Stimulated activated CD4-positive, alpha-beta T cell treated with anti-CD3 and anti-CD28 coated beads, Interleukin-4, amount 100 ng/mL, for 48 hours (primary cell): Measurements from ENCODE around the gene SLC25A18.
A peak's percentile ranks its signal among the peaks of the same experiment; 100 is the strongest.
"Not testable (repeated sequence)": the region's sequence is repeated elsewhere in the genome, so short reads cannot be mapped to it uniquely, and the experiment has no call there.

Experiments used
- DNase-seq, 2 donors: peaks; one replicate each; pipeline ENCODE4 v3.0.0-alpha.2; 2020; ENCODE audit warnings: low read depth in 2 of 2

SLC25A18 gene

DNA sequence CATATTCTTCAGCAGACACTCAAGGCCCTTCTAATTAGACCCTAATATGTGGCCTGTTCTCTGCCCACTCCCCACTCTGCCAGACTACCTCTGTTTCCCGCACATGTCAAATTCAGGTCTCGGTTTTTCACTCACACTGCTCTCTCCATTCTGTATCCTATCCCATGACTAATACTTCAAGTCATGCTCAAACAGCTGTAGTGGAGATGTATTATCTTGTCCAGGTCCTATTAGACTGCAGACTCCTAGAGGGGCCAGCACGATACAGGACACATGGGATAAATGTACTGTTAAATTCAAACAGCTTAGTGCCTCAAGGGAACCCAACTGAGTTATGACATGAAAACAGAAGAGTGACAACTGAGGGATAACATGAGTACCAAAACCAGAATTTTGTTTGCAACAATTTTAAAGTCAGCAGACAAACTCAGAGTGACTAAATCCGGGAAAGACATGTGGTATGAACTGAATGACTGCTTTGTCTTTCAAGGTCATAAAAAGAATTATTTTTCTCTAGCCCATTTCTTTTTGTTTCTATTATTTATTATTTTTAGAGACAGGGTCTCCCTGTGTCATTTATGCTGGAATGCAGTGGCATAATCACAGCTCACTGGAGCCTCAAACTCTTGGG is 44.7 kb downstream of the SLC25A18 start:
- DNase-seq: no peak

DNA sequence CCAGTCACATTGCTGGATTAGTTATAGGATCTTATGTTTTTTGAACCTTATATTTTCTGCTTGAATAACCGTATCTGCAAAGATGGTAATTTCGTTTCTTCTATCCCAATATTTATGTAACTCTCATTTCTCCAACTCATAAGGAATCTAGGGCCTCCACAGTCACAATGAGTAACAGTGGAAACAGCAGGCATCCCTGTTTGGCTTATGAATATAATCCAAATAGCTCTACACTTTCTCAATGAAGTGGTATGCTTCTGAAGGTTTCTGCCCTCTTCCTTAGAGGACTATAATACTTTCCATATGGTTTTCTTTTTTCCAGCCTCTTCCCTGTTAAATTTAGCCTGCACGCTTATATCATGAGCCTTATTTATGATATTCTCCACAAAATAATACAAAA is 48.8 kb downstream of the SLC25A18 start:
- no peak for DNase-seq

DNA sequence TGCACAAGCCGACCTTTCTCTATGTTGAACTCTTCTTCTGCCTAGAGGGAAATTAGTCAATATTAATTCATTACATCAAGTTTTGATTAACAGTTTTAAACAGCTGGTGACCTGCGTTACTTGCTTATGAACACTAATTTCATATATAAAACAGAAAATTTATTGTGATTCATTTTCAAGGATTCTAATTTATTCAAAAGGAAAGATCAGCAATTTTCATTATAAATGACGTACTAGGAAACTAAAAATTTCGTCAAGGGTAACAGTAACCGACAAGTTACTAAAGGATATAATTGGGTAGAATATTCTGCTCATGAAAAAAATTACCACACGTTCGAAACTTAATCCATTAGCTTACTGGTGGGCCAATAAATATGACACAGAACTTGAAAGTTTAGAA is 50.0 kb downstream of the SLC25A18 start:
- no peak for DNase-seq

DNA sequence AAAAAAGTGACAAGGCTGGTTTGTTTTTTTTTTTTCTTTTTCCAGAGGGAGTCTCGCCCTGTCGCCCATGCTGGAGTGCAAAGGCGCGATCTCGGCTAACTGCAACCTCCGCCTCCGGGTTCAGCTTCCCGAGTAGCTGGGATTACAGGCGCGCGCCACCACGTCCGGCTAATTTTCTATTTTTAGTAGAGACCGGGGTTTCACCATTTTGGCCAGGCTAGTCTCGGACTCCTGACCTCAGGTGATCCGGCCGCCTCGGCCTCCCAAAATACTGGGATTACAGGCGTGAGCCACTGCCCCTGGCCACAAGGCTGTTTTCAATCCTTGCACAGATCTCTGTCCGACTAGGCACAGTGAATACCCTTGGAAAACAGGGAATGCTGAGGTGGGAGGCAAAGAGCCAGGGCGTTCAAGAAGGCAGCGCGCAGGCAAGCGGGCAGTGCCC is 64.7 kb downstream of the SLC25A18 start:
- DNase-seq: no peak

DNA sequence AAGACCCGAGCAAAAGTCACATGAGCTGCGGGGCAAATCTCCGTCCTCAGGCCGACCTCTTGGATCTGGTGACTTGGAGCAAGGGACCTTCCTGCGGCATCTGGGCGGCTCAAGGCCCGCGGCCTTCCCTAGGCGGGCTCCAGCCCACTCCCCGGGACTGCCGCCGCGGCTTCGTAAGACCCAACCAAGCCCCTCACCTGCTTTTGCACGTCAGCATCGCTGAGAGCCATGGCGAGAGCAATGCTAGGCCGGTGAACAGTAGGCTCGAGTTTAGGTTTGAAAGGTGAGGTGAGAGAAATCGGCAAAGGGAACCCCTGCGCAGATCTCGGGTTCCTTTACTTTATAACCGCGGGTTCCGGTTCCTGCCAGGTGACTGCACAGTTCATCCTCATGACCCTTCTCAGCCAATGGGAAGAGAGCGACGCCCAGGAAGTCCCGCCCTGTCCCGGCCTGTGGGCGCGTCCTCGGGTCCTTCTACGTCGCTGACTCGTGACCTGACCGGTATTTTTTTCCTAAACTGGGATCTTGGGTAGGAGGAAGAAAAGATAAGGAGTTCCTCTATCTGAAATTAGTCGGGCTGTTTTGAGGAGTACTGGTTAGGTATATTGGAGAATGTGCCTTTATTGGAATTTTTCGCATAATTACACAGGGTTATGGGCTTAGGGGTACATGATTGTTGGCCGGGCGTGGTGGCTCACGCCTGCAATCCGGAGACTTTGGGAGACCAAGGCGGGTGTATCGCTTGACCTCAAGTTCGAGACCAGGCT is 65.3 kb downstream of the SLC25A18 start, which contains the start of gene ATP6V1E1:
TSS of gene ATP6V1E1 (minus strand) at position 344 of the 767 bp plus-strand sequence. CDS start at position 230, 114 bp downstream.
- peak; percentile 87 to 91 for DNase-seq

DNA sequence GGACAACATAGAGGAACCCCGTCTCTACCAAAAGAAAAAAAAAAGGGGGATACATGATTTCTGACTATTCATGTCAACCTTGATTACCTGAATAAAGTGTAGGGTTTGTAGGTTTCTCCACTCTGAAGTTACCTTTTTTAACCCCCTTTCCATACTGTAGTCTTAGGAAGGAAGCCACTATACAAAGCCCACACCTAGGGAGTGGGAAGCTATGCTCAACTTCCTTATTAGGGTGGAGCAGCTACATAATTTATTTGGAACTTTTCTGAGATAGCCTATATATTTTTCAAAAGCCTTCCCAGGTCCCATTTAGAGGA is 65.8 kb downstream of the SLC25A18 start:
- no peak for DNase-seq

DNA sequence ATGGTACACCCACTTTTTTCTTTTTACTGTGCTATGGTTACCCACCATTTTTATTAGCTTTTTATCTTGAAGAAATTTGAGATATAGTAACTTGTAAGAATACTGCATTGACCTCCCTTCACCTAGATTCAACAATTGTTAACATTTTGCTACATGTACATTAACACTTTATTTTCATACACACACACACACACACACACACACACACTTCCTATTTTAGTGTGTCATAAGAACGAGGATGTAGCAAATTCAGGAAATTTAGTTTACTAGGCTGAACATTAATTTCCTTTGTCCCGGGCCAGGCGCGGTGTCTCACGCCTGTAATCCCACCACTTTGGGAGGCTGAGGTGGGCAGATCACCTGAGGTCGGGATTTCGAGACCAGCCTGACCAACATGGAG is 66.3 kb downstream of the SLC25A18 start:
- no peak for DNase-seq

DNA sequence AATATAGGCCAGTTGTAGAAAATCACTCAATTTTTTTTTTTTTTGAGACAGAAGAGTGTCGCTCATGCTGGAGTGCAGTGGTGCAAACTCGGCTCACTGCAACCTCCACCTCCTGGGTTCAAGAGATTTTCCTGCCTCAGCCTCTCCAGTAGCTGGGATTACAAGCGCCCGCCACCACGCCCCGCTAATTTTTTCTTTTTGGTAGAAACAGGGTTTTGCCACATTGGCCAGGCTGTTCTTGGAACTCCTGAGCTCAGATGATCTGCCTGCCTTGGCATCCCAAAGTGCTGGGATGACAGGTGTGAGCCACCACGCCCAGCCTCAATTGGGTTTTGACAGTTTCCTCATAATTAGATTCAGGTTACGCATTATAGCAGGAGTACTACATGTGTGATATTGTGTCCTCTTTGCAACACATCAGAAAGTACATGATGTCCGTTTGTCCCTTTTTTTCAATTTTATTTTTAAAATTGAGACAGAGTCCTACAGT is 67.8 kb downstream of the SLC25A18 start:
- DNase-seq: no peak

DNA sequence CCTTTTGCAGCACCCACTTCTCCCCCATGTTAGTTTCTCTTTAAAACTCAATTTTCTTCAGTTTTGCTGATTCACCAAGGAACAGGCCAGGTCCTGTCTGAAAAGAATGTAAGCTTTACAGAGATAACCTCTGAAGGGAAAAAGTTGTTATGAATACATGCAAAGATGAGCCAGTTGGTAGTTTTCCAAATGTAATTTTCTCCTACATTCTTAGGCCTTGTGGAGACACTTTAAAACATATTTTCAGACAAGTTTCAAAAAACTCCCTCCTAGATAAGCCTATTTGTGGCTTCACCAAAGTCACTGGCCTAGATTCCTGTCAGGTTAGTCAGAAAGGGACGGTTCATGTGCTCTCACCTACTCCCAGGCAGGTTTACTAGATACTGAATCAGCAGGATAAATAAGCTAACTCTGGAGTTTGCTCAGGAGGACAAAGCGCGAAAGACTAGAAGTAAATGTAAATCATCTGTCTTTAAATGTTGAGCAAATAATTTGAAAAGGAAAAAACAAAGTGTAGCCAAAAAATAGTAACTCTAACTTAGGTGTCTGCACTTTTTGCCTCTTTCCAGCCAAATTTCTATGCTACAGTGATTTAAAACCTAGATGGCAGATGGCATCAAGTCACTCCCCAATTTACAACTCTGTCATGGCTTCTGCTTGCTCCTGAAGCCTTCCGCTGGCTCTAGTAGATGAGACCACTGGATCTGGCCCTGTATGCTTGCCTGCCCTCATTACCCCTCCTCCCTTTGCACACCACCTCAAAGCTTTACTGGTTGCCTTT is 70.1 kb downstream of the SLC25A18 start:
- no peak for DNase-seq

DNA sequence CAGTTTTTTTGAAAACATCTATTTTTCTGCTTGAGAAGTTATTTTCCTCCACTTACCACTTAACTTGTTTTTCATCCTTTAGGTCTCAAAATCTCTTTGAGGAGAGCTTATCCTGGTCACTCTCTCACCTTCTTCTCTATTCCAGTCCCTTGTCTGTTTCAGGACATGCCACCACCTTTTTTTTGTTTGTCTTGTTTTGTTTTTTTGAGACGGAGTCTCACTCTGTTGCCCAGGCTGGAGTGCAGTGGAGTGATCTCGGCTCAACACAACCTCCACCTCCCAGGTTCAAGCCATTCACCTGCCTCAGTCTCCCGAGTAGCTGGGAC is 70.7 kb downstream of the SLC25A18 start:
- DNase-seq: no peak

DNA sequence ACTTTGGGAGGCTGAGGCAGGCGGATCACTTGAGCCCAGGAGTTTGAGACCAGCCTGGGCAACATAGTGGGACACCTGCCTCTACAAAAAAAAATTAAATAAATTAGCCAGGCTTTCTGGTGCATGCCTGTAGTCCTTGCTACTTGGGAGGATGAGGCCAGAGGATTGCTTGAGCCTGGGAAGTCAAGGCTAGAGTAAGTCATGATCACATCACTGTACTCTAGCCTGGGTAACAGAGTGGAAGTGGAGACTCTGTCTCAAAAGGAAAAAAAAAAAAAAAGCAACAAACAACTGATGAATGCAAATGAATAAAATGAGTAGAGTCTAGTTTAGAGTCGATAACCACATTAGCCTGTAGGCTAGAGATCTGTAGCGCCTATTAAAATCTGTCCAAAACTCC is 71.4 kb downstream of the SLC25A18 start:
- no peak for DNase-seq

DNA sequence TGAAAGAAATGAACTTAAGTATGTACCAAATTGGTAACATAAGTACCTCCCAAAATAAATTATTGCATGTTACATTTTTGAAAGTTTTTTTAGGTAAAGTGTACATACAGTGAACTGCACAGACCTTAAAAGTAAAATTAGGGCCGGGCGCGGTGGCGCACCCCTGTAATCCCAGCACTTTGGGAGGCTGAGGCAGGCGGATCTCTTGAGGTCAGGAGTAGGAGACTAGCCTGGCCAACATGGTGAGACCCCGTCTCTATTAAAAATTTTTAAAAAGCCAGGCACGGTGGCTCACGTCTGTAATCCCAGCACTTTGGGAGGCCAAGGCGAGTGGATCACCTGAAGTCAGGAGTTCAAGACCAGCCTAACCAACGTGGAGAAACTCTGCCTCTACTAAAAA is 73.6 kb downstream of the SLC25A18 start:
- not testable (repeated sequence) for DNase-seq

DNA sequence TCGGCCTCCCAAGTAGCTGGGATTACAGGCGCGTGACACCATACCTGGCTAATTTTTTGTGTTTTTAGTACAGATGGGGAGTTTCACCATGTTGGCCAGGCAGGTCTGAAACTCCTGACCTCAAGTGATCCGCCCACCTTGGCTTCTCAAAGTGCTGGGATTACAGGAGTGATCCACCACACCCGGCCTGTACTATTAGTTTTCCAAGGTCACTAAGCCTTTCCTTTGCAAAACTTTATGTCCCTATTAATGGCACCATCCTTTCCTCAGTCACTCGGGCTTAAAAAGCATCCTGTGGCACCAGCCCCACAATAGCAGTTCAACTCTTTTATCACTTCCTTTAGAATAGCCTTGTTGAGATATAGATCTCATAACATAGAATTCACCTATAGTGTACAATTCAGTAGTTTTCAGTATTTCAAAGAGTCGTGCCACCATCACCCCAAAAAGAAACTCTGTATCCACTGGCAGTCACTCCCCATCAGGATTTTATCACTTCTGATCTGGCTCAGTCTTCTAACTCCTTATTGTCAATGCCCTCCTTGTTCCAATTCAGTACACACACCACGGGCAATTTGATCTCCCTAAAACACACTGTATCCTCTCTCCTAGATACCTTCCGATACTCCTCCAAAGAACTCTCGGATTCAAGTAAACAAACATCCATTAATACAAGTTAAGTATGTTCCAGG is 74.3 kb downstream of the SLC25A18 start:
- no peak for DNase-seq

DNA sequence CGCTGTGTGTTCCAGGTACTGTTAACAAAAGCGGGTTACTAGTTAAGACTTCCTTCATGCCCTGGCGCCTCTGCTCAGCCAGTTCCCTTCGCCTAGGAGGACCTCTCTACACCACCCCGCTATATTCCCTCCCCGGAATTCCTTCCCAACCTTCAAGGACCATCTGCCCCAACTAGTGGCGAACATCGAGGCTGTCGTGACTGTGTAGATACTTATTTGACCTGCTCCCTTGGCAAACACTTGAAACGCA is 74.8 kb downstream of the SLC25A18 start:
- peak in 1 of 2 donors; percentile 3 for DNase-seq

DNA sequence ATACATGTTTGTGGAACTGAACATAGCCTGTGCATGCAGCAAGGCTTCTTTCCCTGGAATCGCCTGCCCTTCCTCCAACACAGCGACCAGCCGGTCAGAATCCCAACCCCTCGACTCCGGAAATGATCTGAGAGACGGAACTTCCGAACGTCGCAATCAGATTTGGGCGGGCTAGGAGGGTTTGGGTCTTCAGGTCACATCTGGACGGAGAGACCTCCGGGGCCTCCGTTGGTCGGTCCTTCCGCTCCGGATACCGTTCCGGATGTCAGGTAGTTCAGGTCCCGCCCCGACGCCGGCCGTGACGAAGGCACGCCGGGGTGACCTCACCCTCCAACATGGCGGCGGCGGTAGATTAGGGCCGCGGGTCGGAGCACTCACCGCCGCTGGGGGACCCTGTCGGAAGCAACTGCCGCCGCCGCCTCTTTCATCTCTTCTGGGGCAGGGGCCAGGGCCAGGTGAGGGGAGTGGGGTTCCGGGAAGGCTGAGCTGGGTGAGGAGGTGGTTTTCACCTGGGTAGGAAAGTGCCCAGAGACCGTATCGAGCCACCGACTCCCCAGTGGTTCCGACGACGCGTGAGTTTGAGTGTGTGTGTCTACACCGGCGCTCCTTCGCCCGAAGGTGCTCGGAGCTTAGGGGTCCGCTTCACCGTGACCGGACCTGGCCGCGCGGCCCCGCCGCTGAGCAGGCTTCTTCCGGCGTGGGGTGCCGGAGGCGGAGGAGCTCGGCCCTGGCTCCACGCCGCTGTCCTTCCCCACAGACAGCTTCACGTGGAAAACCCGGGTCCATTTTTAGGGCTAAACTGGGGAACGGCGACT is 75.3 kb downstream of the SLC25A18 start, which contains the start of gene BCL2L13:
TSS of gene BCL2L13 (plus strand) at position 326 of the 815 bp plus-strand sequence. CDS start 16,955 bp downstream, outside the sequence.
- DNase-seq: peak; percentile 83 to 87

DNA sequence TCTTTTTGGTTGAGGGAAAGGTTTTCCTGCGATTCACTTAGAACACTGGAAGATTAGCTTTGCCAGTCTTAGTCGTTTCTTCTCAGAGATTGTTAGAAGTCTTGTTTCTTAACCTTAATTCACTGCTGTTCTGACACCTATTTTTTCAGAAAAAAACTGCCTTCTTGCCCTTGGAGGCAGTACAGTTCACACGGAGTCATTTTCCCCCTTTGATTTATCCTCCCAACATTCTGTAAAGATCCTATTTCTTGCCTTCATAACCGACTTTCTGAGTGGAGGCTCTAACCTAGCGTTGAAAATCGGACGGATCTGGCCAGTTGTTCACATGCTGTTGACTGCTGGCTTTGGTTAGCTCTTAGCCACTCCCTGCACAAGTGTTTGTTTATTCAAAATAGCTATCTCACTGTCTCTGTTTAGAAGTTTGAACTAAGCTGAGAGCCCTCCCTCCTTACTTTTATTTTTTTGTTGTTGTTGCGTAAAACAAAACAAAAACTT is 76.0 kb downstream of the SLC25A18 start:
- DNase-seq: no peak
